GM12878 (cell line): ENCODE measurements around the gene CFHR2. TPM values are rescaled to one million over a fixed set of nuclear protein-coding genes. Genes with fewer than 3 reads are reported as not detected.

Experiments used
- CBX5 ChIP-seq: sonication (generic); IDR thresholded peaks from 2 replicates; pipeline ENCODE4 v1.6.1; 2016; ENCODE audit warnings: low read depth, moderate library complexity, mild to moderate bottlenecking, inconsistent platforms
- CEBPB ChIP-seq, 2 experiments: fragments of 150-350 bp in 1 of 2; IDR thresholded peaks; 2 replicates each; pipeline ENCODE4 v1.6.1; 2012 to 2014; ENCODE audit warnings: low read depth in 2 of 2, low read length in 2 of 2, borderline replicate concordance in 1 of 2, inconsistent platforms in 1 of 2
- JUNB ChIP-seq: IDR thresholded peaks from 2 replicates; pipeline ENCODE4 v1.6.1; 2016; ENCODE audit warnings: antibody characterized with exemption, mild to moderate bottlenecking
- RAD51 ChIP-seq: fragments of 450-650 bp; IDR thresholded peaks from 2 replicates; pipeline ENCODE4 v1.6.1; 2016; ENCODE audit warnings: moderate library complexity, mild to moderate bottlenecking, inconsistent platforms
- TCF7 ChIP-seq: IDR thresholded peaks from 2 replicates; pipeline ENCODE4 v1.6.1; 2014; ENCODE audit warnings: antibody characterized with exemption, borderline replicate concordance
- ZNF207 ChIP-seq: fragments of 450-650 bp; IDR thresholded peaks from 2 replicates; pipeline ENCODE4 v1.6.1; 2014; ENCODE audit warnings: antibody characterized with exemption, mild to moderate bottlenecking, borderline replicate concordance
- ZZZ3 ChIP-seq: IDR thresholded peaks from 2 replicates; pipeline ENCODE4 v1.6.1; 2011; ENCODE audit warnings: low read depth; ENCODE audit not compliant: control insufficient read depth, insufficient read length
- polyA plus RNA-seq, 11 experiments: library from polyadenylated mRNA; depleted of rRNA in 4 of 11; unstranded in 6 of 11; stranded (reverse) in 5 of 11; fragments of >200 nt; fragmentation: Nextera tagmentation in 4 of 11; fragmentation: Illumina TruSeq in 1 of 11; extraction: Ambion mirVana in 4 of 11; extraction: Trizol in 1 of 11; gene quantifications; 1 replicate in 1 of 11; 2 replicates in 10 of 11; pipeline versions ENCODE4 v1.2.1 to v1.2.3, GENCODE V29; 2011 to 2016; ENCODE audit warnings: inconsistent platforms in 2 of 11, missing spikeins in 2 of 11, low read depth in 1 of 11
- total RNA-seq, 4 experiments: library from RNA; depleted of rRNA in 3 of 4; stranded (reverse); fragments of >200 nt in 3 of 4; fragmentation: Illumina TruSeq in 1 of 4; extraction: Trizol in 1 of 4; gene quantifications; 2 replicates each; pipeline versions ENCODE4 v1.2.1 to v1.2.3, GENCODE V29; 2013 to 2021
- TF ChIP-seq, protein P1 (sequence below): fragments of 450-650 bp; IDR thresholded peaks from 2 replicates; pipeline ENCODE4 v1.6.1; 2017; ENCODE audit warnings: mild to moderate bottlenecking
- TF ChIP-seq, protein P2 (sequence below): fragments of 450-650 bp; IDR thresholded peaks from 2 replicates; pipeline ENCODE4 v1.6.1; 2017; ENCODE audit warnings: low read depth, mild to moderate bottlenecking, moderate library complexity
- TF ChIP-seq, protein P3 (sequence below): fragments of 450-650 bp; IDR thresholded peaks from 2 replicates; pipeline ENCODE4 v1.6.1; 2017; ENCODE audit warnings: borderline replicate concordance

Gene CFHR2
- total and polyA plus RNA-seq, 10 of the 15 experiments (the other 5 are each of a cell fraction or from before 2014, with no cell fraction given), result not detected

DNA sequence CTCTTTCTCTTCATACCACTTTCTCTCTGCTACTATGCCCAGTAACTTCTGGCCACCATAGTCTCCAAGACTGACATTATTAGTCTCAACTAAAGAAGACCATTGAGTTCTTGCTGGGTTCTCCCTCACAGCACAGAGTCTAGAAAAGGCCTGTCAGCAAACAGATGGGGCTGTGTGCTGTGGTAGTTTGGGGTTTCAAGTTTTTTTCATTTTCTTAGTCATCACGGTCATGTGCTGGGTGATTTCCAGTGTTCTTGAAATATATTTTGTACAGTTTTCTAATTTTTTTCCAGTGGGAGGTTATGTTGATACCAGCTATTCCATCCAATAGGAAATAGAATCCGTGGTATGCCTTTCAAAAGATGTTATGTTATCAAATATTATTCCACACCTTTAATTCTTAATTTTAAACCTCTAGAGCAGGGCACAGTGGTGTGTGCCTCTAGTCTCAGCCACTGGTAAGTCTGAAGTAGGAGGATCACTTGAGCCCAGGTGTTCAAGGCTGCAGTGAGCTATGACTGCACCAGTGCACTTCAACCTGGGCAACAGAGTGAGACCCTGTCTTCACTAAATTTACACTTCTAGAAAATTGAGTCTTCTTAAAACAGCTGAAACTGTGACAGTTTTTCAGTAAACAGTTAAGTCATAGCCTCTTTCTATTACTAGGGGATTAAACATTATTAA is 8.3 kb downstream of the CFHR2 start (continued):
- TF ChIP-seq, protein P1, sequence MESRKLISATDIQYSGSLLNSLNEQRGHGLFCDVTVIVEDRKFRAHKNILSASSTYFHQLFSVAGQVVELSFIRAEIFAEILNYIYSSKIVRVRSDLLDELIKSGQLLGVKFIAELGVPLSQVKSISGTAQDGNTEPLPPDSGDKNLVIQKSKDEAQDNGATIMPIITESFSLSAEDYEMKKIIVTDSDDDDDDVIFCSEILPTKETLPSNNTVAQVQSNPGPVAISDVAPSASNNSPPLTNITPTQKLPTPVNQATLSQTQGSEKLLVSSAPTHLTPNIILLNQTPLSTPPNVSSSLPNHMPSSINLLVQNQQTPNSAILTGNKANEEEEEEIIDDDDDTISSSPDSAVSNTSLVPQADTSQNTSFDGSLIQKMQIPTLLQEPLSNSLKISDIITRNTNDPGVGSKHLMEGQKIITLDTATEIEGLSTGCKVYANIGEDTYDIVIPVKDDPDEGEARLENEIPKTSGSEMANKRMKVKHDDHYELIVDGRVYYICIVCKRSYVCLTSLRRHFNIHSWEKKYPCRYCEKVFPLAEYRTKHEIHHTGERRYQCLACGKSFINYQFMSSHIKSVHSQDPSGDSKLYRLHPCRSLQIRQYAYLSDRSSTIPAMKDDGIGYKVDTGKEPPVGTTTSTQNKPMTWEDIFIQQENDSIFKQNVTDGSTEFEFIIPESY, result no peak
- TF ChIP-seq ZZZ3 (no peak), CEBPB (IDR thresholded peaks at IDR 0.05; ENCODE audit: borderline replicate concordance in 1 of 2, low read depth in 2 of 2, low read length in 2 of 2) (no peak), ZNF207 (no peak), TCF7 (no peak), RAD51 (peak; percentile 59), JUNB (peak; percentile 44; the same call in 1 of the 2 replicates), CBX5 (0 out of 2 replicates have a peak, but pooled peaks have one; percentile 43)
- TF ChIP-seq, protein P2, sequence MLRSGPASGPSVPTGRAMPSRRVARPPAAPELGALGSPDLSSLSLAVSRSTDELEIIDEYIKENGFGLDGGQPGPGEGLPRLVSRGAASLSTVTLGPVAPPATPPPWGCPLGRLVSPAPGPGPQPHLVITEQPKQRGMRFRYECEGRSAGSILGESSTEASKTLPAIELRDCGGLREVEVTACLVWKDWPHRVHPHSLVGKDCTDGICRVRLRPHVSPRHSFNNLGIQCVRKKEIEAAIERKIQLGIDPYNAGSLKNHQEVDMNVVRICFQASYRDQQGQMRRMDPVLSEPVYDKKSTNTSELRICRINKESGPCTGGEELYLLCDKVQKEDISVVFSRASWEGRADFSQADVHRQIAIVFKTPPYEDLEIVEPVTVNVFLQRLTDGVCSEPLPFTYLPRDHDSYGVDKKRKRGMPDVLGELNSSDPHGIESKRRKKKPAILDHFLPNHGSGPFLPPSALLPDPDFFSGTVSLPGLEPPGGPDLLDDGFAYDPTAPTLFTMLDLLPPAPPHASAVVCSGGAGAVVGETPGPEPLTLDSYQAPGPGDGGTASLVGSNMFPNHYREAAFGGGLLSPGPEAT, result peak; percentile 72; the same call in 1 of the 2 replicates
- TF ChIP-seq, protein P3, sequence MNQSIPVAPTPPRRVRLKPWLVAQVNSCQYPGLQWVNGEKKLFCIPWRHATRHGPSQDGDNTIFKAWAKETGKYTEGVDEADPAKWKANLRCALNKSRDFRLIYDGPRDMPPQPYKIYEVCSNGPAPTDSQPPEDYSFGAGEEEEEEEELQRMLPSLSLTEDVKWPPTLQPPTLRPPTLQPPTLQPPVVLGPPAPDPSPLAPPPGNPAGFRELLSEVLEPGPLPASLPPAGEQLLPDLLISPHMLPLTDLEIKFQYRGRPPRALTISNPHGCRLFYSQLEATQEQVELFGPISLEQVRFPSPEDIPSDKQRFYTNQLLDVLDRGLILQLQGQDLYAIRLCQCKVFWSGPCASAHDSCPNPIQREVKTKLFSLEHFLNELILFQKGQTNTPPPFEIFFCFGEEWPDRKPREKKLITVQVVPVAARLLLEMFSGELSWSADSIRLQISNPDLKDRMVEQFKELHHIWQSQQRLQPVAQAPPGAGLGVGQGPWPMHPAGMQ, result no peak
